Cerebellar cortex (tissue), 1 donor: ENCODE data around the gene CCNI2.

Experiments used
- DNase-seq: peaks from one replicate; pipeline ENCODE4 v3.0.0-alpha.2; 2015; ENCODE audit warnings: low spot score

The CCNI2 gene

GRCh38 chr5:132746954-132747615 lies at the start of gene CCNI2:
Gene CCNI2 (plus strand): TSS chr5:132747426. CDS start chr5:132747496, 70 bp downstream.
- peak; percentile 39 for DNase-seq

GRCh38 chr5:132704875-132705274 lies 42.4 kb upstream of the CCNI2 start:
- DNase-seq, result no peak

GRCh38 chr5:132708645-132709044 lies 38.6 kb upstream of the CCNI2 start:
- no peak for DNase-seq

GRCh38 chr5:132714456-132715307 lies 32.5 kb upstream of the CCNI2 start:
- DNase-seq, result peak; percentile 18

GRCh38 chr5:132718544-132719312 lies 28.5 kb upstream of the CCNI2 start:
- no peak for DNase-seq

GRCh38 chr5:132725745-132726144 lies 21.5 kb upstream of the CCNI2 start:
- no peak for DNase-seq

GRCh38 chr5:132729896-132730295 lies 17.3 kb upstream of the CCNI2 start:
- no peak for DNase-seq

- no peak for DNase-seq
Measured at GRCh38 chr5:132733499-132734148, 13.6 kb upstream of the CCNI2 start.

- no peak for DNase-seq
Measured at GRCh38 chr5:132734687-132735086, 12.5 kb upstream of the CCNI2 start.

GRCh38 chr5:132736853-132737833 lies 10.1 kb upstream of the CCNI2 start, which contains the start of gene KIF3A:
Gene KIF3A (minus strand): TSS chr5:132737546. CDS start chr5:132737419, 127 bp downstream.
- peak; percentile 98 for DNase-seq

- DNase-seq, result no peak
Measured at GRCh38 chr5:132737982-132738681, 9.1 kb upstream of the CCNI2 start.

- no peak for DNase-seq
Measured at GRCh38 chr5:132739232-132739631, 8.0 kb upstream of the CCNI2 start.

GRCh38 chr5:132742158-132742557 lies 5.1 kb upstream of the CCNI2 start:
- no peak for DNase-seq

- no peak for DNase-seq
Measured at GRCh38 chr5:132742626-132743025, 4.6 kb upstream of the CCNI2 start.

GRCh38 chr5:132744659-132745058 lies 2.6 kb upstream of the CCNI2 start:
- DNase-seq, result no peak

GRCh38 chr5:132746592-132746953 lies 653 bp upstream of the CCNI2 start:
- DNase-seq, result no peak

GRCh38 chr5:132747616-132748440 lies 602 bp downstream of the CCNI2 start:
- DNase-seq, result no peak

- no peak for DNase-seq
Measured at GRCh38 chr5:132748522-132749000, 1.3 kb downstream of the CCNI2 start.

GRCh38 chr5:132749506-132749905 lies 2.3 kb downstream of the CCNI2 start:
- no peak for DNase-seq
